GM21528 (cell line): ENCODE measurements around the gene GJA5.

Experiments used
- ATAC-seq: cut with Tn5 transposase; IDR thresholded peaks from one replicate; pipeline ENCODE4 v1.9.1; 2021; ENCODE audit warnings: mild to moderate bottlenecking, moderate library complexity; ENCODE audit not compliant: unreplicated experiment, low FRiP score

Gene GJA5

GRCh38 chr1:147760481-147761260 lies at the start of gene GJA5:
GJA5 (minus strand) TSS chr1:147760602; CDS start chr1:147759238, 1,364 bp downstream.
- ATAC-seq: no peak

- ATAC-seq: no peak
Observed at GRCh38 chr1:147809236-147809635, 48.8 kb upstream of the GJA5 start.

DNA sequence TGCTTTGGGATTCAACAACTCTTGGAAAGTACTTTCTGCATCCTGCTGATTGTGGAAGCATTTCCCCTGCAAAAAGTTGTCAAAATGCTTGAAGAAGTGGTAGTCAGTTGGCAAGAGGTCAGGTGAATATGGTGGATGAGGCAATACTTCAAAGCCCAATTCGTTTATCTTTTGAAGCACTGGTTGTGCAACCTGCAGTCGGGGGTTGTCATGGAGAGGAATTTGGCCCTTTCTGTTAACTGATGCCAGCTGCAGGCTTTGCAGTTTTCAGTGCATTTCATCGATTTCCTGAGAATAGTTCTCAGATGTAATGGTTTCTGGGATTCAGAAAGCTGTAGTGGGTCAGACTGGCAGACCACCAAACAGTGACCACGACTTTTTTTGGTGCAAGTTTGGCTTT lies 47.6 kb upstream of the GJA5 start:
- no peak for ATAC-seq

DNA sequence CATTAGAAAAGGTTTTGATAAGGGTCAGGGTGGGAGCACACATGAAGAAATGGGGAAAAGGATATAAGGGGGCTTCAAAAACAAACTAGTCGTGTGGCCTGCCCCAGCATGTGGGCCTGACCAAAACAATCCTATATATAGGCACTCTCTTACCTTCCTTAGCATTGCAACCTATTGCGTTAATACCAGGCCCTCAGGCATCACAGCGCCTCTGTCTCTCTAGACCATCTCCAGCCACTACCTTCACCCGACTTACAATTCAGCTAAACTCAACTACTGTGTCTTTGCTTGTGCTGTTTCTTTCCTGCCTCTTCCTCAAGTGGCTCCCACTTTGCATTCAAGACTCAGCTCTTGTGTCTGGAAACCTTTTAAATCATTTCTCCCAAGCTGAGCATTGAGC lies 47.0 kb upstream of the GJA5 start:
- no peak for ATAC-seq

- ATAC-seq: no peak
Observed at GRCh38 chr1:147804942-147805723, 44.7 kb upstream of the GJA5 start.

DNA sequence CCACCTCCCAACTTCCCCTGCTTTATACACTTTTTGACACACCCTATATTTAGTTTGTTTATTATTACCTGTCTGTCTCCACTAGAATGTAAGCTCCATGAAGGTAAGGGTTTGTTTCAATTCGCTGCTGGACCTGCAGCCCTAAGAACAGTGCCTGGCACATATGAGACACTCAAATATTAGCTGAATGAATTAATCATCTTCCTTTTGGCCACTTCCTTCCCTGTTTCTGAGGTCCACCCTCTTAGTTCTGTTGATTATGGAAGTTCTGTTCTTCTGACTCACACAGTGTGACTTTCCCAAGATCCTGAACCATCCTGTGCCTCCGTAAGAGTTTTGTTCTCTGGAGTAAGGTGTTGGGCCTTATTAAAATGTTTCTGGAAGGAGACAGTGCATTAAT lies 40.4 kb upstream of the GJA5 start:
- no peak for ATAC-seq

DNA sequence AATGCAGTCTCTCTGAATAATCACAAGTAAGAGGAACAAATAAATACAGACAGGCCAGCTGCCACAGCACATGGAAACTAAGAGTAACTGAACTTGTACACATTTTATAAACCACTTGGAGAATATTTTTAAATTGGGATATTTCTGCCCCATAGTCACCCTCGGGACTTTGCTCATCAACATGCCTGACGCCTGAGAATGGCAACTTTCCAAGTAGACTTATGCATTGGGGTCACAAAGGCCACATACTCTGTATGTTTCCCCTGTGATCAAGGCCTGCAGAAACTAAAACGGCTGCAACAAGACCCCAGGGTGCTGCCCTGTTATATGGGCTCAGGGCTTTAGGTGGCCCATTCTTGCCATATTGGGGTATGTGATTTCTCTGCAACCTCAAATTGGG lies 38.3 kb upstream of the GJA5 start:
- no peak for ATAC-seq

DNA sequence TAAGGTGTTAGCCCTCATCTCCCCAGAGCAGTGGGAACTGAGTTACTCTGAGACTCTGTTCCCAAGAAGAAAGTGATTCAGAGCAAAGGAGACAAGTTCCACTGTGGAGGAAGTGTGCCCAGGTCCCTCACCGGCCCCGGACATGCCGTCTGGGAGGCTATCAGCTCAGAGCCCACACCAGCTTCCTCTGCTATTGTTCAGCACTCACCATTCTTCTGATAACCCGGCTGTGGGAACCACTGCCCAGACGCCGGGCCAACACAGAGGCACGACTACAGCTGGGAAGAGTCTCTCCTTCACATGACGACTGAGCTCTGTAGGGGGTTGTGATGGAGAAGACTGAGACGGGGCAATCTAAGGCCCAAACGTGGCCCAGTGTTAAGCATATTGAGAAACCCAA lies 34.2 kb upstream of the GJA5 start:
- ATAC-seq: no peak

DNA sequence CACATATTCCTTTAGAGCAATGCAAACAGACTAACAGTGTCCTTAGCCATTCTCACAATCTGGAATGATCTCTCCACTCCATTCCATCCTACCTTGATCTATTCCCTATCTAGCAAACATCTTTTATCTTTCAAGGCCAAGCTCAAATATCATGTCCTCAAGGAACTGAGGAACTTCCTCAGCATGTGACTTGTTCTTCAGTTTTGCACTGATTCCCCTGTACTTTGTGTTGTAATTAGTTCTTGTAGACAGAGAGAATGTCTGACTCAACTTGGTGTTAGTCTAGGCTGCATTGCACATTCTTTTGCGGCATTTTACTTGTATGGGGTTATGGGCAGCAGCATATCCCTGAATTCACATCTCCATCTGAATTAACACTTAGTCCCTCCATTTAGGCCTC lies 31.5 kb upstream of the GJA5 start:
- ATAC-seq: no peak

DNA sequence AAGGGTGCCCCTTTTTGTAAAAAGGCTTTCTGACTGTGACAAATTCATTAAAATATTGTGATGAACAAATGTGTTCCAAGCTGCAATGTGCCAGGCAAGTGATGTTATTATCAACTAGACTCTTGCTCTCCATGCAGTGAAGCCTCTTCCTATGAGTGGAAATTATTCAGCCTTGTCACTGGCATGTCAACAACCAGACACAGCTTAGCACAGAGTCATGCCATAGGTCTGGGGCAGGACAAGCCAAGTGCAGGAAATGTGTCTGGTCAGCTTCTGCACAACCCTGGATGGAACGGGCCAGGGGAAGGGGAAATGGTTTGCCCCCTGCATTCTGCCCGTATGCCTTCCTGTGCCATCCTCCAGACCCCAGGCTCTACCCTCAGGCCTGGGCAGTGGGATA lies 27.4 kb upstream of the GJA5 start:
- no peak for ATAC-seq

DNA sequence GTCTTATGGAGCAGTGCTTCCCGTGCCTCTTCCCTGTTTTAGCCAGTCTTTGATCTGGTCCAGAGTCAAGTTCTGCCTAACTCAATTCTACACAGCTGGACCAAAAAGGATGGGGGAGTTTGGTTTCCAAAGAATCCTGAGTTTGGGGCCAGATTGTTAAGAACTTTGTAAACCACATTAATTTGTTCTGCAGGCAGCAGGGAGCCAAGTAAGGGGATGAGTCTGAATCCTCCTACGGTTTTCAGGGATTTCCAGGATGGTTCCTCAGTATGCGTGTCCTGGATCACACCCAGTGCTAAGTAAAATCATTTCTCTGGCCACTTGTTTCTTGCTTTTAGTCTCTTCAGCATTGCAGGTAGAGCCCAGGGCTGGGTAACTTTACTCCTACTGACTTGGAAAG lies 26.1 kb upstream of the GJA5 start:
- no peak for ATAC-seq

DNA sequence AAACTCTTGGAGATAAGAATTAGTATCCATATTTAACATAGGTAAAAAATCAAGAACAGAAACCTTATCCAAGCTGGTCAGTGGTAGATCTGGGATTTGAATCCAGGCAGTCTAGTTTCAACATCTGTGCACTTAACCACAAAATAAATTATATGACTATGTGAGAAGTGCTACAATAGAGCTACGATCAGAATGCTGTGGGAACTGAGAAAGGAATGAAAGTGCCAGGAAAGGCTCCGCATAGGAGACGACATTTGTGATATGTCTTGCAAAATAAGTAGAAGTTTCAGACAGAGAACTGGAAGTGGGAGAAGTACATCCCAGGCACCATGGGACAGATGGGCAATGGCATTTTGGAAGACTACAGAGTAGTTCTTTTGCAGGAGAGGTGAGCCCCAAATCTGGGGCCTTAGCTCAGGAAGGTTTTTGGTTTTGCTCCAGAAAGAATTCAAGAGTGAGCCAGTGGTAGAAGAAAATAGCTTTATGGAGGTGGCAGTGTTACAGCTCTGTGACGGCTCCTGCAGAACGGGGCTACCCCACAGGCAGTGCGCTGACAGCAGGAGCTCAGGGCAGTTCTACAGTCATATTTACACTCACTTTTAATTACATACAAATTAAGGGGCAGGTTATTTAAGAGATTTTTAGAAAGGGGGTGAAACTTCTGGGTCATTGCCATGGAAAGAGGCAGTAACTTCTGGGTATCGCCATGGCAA lies 25.5 kb upstream of the GJA5 start:
- ATAC-seq: no peak

- no peak for ATAC-seq
Observed at GRCh38 chr1:147784941-147785340, 24.5 kb upstream of the GJA5 start.

DNA sequence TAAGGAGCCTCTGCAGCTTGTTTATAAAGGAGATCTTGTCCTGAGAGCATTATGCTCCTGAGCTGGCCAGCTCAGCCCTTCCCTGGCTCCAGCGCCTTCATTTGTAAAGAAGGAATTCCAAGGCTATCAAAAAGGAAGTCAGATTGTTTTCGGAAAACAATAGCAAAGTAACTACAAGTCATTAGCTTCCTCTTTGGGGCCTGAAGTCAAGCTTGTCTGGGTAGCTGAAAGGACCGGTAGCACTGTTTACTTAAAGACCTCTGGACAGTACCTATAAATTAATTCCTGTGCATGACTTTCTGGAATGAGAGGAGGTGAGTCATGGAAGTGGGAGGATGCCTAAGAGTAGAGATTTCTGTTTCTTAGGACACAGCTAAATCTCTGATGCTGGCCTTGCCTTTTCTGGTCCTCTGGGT lies 20.7 kb upstream of the GJA5 start:
- ATAC-seq: no peak

GRCh38 chr1:147777694-147778093 lies 17.3 kb upstream of the GJA5 start:
- no peak for ATAC-seq

DNA sequence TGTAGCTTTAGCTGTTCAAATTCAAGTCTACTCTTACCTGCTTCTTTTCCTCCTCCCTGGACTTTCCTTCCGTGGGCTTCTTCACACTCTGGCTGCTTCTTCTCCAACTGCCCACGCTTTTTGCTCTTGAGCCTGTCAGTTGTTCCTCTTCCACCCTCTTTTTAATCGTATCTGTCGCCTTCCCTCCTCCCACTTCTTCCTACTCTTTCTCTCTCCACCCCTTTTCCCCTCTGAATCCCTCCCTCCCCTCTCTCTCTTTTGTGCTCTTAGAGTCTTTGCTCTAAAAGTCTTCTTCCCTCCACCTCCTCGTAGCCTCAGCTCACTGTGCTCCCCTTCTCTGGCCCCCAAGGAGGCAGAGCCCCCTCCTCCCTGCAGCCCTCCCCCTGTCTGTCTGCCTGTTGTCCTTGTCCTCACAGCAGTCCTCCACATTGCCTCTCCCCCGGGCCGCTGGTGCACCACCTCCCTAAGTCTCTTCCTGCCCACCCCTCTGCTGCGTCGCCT lies 12.9 kb upstream of the GJA5 start:
- no peak for ATAC-seq

DNA sequence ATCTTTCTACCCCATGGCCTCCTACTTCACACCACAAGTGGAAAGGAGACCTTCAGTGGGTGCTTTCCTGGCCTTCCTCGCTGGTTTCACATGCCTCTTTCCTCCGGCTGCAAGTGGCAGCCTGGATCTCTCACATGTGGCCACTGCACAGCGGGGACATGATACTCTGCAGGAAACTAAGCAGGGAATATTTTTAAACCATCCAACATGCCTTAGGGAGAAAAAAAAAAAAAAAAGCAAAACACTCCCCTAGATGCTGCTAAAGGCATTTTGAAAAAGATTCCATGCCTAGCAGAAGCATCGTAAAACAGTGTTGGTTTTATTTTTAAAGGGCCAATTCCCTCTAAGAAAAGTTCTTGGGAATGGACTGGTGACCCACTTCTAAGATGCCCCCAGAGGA lies 12.2 kb upstream of the GJA5 start:
- no peak for ATAC-seq

GRCh38 chr1:147771226-147772125 lies 11.1 kb upstream of the GJA5 start:
- ATAC-seq: no peak

GRCh38 chr1:147769106-147769505 lies 8.7 kb upstream of the GJA5 start:
- ATAC-seq: no peak

- no peak for ATAC-seq
Observed at GRCh38 chr1:147768582-147768981, 8.2 kb upstream of the GJA5 start.
